HCT116 (cell line): ENCODE measurements around the gene TMIGD2.

Source experiments
- CEBPB ChIP-seq: IDR thresholded peaks from 2 replicates; pipeline ENCODE4 v1.6.1; 2012; ENCODE audit warnings: low read depth
- TF ChIP-seq, protein P1 (sequence below), 3 experiments: fragments of 200-600 bp in 1 of 3; sonication (generic) in 1 of 3; IDR thresholded peaks in 2 of 3; conservative IDR thresholded peaks in 1 of 3; 2 replicates each; pipeline ENCODE4 v1.5.1; 2012 to 2017; ENCODE audit warnings: low read depth in 2 of 3, low read length in 2 of 3, antibody characterized with exemption in 1 of 3, borderline replicate concordance in 1 of 3, control low read depth in 1 of 3, mild to moderate bottlenecking in 1 of 3, mixed read lengths in 1 of 3, mixed run types in 1 of 3, moderate library complexity in 1 of 3; ENCODE audit not compliant: insufficient read depth in 1 of 3

DNA sequence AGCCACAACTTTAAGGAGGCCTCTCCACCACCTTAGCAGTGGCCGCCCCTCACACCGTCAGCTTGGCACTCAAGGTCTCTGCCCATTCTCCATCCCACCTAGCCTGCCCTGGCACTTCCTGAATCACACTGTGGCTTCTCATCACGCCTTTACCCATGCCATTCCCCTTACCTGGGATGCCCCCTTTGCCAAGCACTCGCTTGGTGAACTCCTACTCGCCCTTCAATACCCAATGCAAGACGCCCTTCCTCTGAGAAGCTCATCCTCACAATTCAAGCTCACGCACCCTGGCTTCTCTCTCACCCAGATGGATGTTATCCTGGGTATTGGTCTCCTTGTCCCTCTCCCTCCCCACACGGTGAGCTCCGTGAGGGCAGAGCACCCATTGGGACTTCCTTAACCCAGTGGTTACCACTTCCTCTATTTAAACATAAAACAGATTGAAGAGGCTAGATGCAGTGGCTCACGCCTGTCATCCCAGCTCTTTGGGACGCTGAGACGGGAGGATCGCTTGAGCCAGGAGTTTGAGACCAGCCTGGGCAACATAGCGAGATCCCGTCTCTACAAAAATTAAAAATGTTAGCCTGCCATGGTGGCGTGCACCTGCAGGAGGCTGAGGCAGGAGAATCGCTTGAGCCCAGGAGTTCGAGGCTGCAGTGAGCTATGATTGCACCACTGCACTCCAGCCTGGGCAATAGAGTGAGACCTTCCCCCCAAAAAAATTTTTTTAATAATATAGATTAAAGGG is 35.8 kb downstream of the TMIGD2 start:
- TF ChIP-seq, protein P1, sequence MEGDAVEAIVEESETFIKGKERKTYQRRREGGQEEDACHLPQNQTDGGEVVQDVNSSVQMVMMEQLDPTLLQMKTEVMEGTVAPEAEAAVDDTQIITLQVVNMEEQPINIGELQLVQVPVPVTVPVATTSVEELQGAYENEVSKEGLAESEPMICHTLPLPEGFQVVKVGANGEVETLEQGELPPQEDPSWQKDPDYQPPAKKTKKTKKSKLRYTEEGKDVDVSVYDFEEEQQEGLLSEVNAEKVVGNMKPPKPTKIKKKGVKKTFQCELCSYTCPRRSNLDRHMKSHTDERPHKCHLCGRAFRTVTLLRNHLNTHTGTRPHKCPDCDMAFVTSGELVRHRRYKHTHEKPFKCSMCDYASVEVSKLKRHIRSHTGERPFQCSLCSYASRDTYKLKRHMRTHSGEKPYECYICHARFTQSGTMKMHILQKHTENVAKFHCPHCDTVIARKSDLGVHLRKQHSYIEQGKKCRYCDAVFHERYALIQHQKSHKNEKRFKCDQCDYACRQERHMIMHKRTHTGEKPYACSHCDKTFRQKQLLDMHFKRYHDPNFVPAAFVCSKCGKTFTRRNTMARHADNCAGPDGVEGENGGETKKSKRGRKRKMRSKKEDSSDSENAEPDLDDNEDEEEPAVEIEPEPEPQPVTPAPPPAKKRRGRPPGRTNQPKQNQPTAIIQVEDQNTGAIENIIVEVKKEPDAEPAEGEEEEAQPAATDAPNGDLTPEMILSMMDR (IDR thresholded peaks at IDR 0.05 in 2 of 3, conservative IDR thresholded peaks at IDR 0.05 in 1 of 3; ENCODE audit: borderline replicate concordance in 1 of 3, insufficient read depth in 1 of 3, low read depth in 2 of 3, low read length in 2 of 3), result no peak
- no peak for TF ChIP-seq CEBPB
